GM18505 (cell line): Measurements from ENCODE around the gene CIB2.

Experiments
- ATAC-seq: cut with Tn5 transposase; IDR thresholded peaks from one replicate; pipeline ENCODE4 v1.9.1; 2021; ENCODE audit not compliant: unreplicated experiment
- POLR2A ChIP-seq: IDR thresholded peaks from 4 replicates; pipeline ENCODE4 v1.6.1; 2011; ENCODE audit warnings: borderline replicate concordance; ENCODE audit not compliant: insufficient read depth, insufficient read length; ENCODE audit errors: extremely low read depth

Gene CIB2

GRCh38 chr15:78142332-78142731 is 11.1 kb upstream of the CIB2 start:
- ATAC-seq = no peak
- no peak for TF ChIP-seq POLR2A

GRCh38 chr15:78140292-78140691 is 9.0 kb upstream of the CIB2 start:
- no peak for TF ChIP-seq POLR2A
- ATAC-seq = no peak

- no peak for ATAC-seq
- no peak for TF ChIP-seq POLR2A
Observed at GRCh38 chr15:78139578-78139977, 8.3 kb upstream of the CIB2 start.

GRCh38 chr15:78133801-78134200 is 2.6 kb upstream of the CIB2 start:
- no peak for ATAC-seq
- TF ChIP-seq POLR2A = no peak

- ATAC-seq = no peak
- no peak for TF ChIP-seq POLR2A
Observed at GRCh38 chr15:78130466-78131294, 565 bp downstream of the CIB2 start.

- ATAC-seq = no peak
- no peak for TF ChIP-seq POLR2A
Observed at GRCh38 chr15:78129751-78130287, 1.4 kb downstream of the CIB2 start.

GRCh38 chr15:78129077-78129750 is 2.0 kb downstream of the CIB2 start:
- no peak for ATAC-seq
- no peak for TF ChIP-seq POLR2A

GRCh38 chr15:78127882-78128281 is 3.4 kb downstream of the CIB2 start:
- TF ChIP-seq POLR2A = no peak

GRCh38 chr15:78125267-78125666 is 6.0 kb downstream of the CIB2 start:
- no peak for ATAC-seq
- TF ChIP-seq POLR2A = no peak

More at GRCh38 chr15:78127882-78128281, 3.4 kb downstream of the CIB2 start:
- ATAC-seq = no peak

GRCh38 chr15:78120523-78120922 is 10.7 kb downstream of the CIB2 start:
- ATAC-seq = no peak
- no peak for TF ChIP-seq POLR2A

GRCh38 chr15:78112551-78112950 is 18.7 kb downstream of the CIB2 start:
- no peak for TF ChIP-seq POLR2A
- no peak for ATAC-seq

GRCh38 chr15:78111788-78112187 is 19.5 kb downstream of the CIB2 start:
- no peak for TF ChIP-seq POLR2A
- no peak for ATAC-seq

GRCh38 chr15:78110916-78111475 is 20.2 kb downstream of the CIB2 start:
- no peak for TF ChIP-seq POLR2A
- no peak for ATAC-seq

- no peak for TF ChIP-seq POLR2A
- ATAC-seq = no peak
Observed at GRCh38 chr15:78110096-78110495, 21.1 kb downstream of the CIB2 start.

GRCh38 chr15:78109156-78109555 is 22.1 kb downstream of the CIB2 start:
- no peak for TF ChIP-seq POLR2A

More at GRCh38 chr15:78109156-78109555, 22.1 kb downstream of the CIB2 start:
- ATAC-seq = no peak
